ES-I3 (cell line): ENCODE results near the gene NUBPL.
"Not testable (repeated sequence)": the region's sequence is repeated elsewhere in the genome, so short reads cannot be mapped to it uniquely, and the experiment has no call there.

Experiments
- H3K36me3 ChIP-seq: 2 replicates; pipeline ENCODE4 v1.6.1; 2013; ENCODE audit warnings: mild to moderate bottlenecking, low read length, control low read depth, moderate library complexity; ENCODE audit not compliant: insufficient read depth
- H3K4me1 ChIP-seq: 2 replicates; pipeline ENCODE4 v1.6.1; 2013; ENCODE audit warnings: mild to moderate bottlenecking, control low read depth, low read length; ENCODE audit not compliant: insufficient read depth
- H3K9ac ChIP-seq: 2 replicates; pipeline ENCODE4 v1.6.1; 2013; ENCODE audit warnings: low read depth, mild to moderate bottlenecking, low read length, moderate library complexity
- H3K9me3 ChIP-seq: 2 replicates; pipeline ENCODE4 v1.6.1; 2013; ENCODE audit warnings: mild to moderate bottlenecking, low read length, moderate library complexity; ENCODE audit not compliant: control insufficient read depth, insufficient read depth

Gene NUBPL

GRCh38 chr14:31806249-31806648 lies 245.0 kb downstream of the NUBPL start:
- no peaks in the 10 kb centered on the region for H3K4me1 ChIP-seq

GRCh38 chr14:31811693-31812628 lies 250.8 kb downstream of the NUBPL start:
- not testable (repeated sequence) for H3K4me1 ChIP-seq, H3K9me3 ChIP-seq, H3K9ac ChIP-seq, H3K36me3 ChIP-seq

More at GRCh38 chr14:31806249-31806648, 245.0 kb downstream of the NUBPL start:
- no peaks in the 10 kb centered on the region for H3K36me3 ChIP-seq
- H3K9ac ChIP-seq, result no peak overlapping the region
- H3K9me3 ChIP-seq, result no peaks in the 10 kb centered on the region

GRCh38 chr14:31813724-31814490 lies 252.7 kb downstream of the NUBPL start:
- H3K4me1 ChIP-seq, H3K9me3 ChIP-seq, H3K9ac ChIP-seq, H3K36me3 ChIP-seq: not testable (repeated sequence)

- Histone ChIP-seq H3K36me3 (no peaks in the 10 kb centered on the region), H3K9ac (no peak overlapping the region), H3K4me1 (no peaks in the 10 kb centered on the region), H3K9me3 (no peaks in the 10 kb centered on the region)
Measured at GRCh38 chr14:31819281-31819680, 258.1 kb downstream of the NUBPL start.

- no peaks in the 10 kb centered on the region for H3K9me3 ChIP-seq
- H3K9ac ChIP-seq, result no peak overlapping the region
- H3K36me3 ChIP-seq, result no peaks in the 10 kb centered on the region
- no peaks in the 10 kb centered on the region for H3K4me1 ChIP-seq
Measured at GRCh38 chr14:31825459-31825858, 264.3 kb downstream of the NUBPL start.

GRCh38 chr14:31827325-31827724 lies 266.1 kb downstream of the NUBPL start:
- Histone ChIP-seq H3K36me3 (no peaks in the 10 kb centered on the region), H3K4me1 (no peaks in the 10 kb centered on the region), H3K9me3 (no peaks in the 10 kb centered on the region), H3K9ac (no peak overlapping the region)

GRCh38 chr14:31828946-31829868 lies 268.0 kb downstream of the NUBPL start:
- no peaks in the 10 kb centered on the region for H3K9me3 ChIP-seq
- H3K36me3 ChIP-seq, result no peaks in the 10 kb centered on the region
- no peak overlapping the region for H3K9ac ChIP-seq
- H3K4me1 ChIP-seq, result no peaks in the 10 kb centered on the region

- Histone ChIP-seq H3K36me3 (no peaks in the 10 kb centered on the region), H3K9me3 (no peaks in the 10 kb centered on the region), H3K4me1 (no peaks in the 10 kb centered on the region), H3K9ac (no peak overlapping the region)
Measured at GRCh38 chr14:31834616-31835015, 273.4 kb downstream of the NUBPL start.

GRCh38 chr14:31835049-31835448 lies 273.8 kb downstream of the NUBPL start:
- H3K36me3 ChIP-seq, result no peaks in the 10 kb centered on the region
- H3K9ac ChIP-seq, result no peak overlapping the region
- no peaks in the 10 kb centered on the region for H3K9me3 ChIP-seq
- H3K4me1 ChIP-seq, result no peaks in the 10 kb centered on the region

- no peaks in the 10 kb centered on the region for H3K36me3 ChIP-seq
- no peaks in the 10 kb centered on the region for H3K4me1 ChIP-seq
- no peaks in the 10 kb centered on the region for H3K9me3 ChIP-seq
- no peak overlapping the region for H3K9ac ChIP-seq
Measured at GRCh38 chr14:31837031-31837430, 275.8 kb downstream of the NUBPL start.

GRCh38 chr14:31842899-31843298 lies 281.7 kb downstream of the NUBPL start:
- H3K9me3 ChIP-seq, result no peaks in the 10 kb centered on the region
- no peaks in the 10 kb centered on the region for H3K4me1 ChIP-seq
- no peak overlapping the region for H3K9ac ChIP-seq
- no peaks in the 10 kb centered on the region for H3K36me3 ChIP-seq

- H3K9ac ChIP-seq, result no peak overlapping the region
- no peaks in the 10 kb centered on the region for H3K9me3 ChIP-seq
- no peaks in the 10 kb centered on the region for H3K4me1 ChIP-seq
- H3K36me3 ChIP-seq, result no peaks in the 10 kb centered on the region
Measured at GRCh38 chr14:31843361-31844091, 282.3 kb downstream of the NUBPL start.

GRCh38 chr14:31854508-31855075 lies 293.4 kb downstream of the NUBPL start:
- Histone ChIP-seq H3K4me1 (no peaks in the 10 kb centered on the region), H3K9ac (no peak overlapping the region)

More at GRCh38 chr14:31854508-31855075, 293.4 kb downstream of the NUBPL start:
- Histone ChIP-seq H3K9me3 (no peaks in the 10 kb centered on the region), H3K36me3 (no peaks in the 10 kb centered on the region)
